Stimulated activated CD8-positive, alpha-beta memory T cell treated with anti-CD3 and anti-CD28 coated beads, Interleukin-4, amount 100 ng/mL, for 4 hours (primary cell): ENCODE results near the gene PRKAR1B.

Source experiments
- DNase-seq, 2 donors: peaks; one replicate each; pipeline ENCODE4 v3.0.0-alpha.2; 2020; ENCODE audit warnings: low read depth in 2 of 2, low spot score in 1 of 2

PRKAR1B gene

GRCh38 chr7:514242-514641, 212.8 kb downstream of the PRKAR1B start:
- no peak for DNase-seq

- no peak for DNase-seq
These were observed 213.4 kb downstream of the PRKAR1B start for GRCh38 chr7:513521-514166.

DNA sequence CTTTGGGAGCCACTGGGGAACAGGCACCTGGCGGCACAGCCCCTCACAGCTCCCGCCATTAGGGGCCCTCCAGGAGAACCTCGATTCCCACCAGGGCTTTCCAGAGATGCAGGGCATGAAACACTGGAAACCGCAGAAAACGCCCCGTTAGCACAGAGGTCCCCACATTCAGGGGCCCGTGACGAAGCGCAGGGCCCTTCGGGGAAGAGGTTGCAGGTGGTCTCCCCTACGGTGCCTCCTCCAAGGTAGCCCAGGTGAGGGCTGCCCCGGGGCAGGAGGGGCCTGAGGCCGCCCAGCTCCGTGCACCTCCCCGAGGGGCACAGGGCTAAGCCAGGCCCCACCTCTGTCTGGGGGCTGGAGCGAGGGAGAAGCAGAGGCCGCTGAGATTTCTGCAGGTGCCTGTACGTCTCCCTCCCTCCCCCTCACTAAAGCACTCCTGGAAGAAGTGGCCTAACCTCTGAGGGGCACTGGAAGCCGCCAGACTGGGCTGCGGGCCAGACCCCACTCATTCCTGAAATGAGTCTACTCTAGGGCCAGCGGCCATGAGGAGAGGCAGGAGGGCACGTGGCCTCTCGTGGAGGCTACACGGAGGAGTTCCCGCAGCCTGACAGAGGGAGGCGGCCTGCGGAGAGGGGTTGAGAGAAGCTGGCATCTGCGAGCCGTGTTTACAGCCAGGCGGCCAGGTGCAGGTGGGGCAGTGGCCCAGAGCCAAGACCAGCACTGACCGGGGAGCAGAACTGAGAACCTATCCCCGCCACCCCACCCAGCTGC, 214.4 kb downstream of the PRKAR1B start:
- DNase-seq = no peak

DNA sequence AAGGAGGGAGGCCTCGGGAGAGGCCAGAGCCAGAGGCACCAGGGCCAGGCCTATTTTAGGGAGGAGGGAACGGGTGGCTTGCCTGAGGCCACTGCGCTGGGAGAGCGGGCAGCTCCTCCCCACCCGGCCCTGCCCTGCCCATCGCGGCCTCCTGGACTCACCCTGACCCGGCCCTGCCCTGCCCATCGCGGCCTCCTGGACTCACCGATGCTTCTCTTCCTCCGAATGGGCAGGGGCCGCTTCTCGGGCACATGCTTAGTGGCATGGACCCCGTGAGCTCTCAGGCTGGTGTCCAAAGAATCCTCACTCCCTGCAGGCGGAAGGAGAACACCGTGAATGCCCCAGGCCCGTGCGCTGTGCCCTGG, 215.0 kb downstream of the PRKAR1B start:
- no peak for DNase-seq

GRCh38 chr7:511476-512145, 215.5 kb downstream of the PRKAR1B start:
- no peak for DNase-seq

- DNase-seq = no peak
These were observed 216.2 kb downstream of the PRKAR1B start for GRCh38 chr7:510782-511281.

DNA sequence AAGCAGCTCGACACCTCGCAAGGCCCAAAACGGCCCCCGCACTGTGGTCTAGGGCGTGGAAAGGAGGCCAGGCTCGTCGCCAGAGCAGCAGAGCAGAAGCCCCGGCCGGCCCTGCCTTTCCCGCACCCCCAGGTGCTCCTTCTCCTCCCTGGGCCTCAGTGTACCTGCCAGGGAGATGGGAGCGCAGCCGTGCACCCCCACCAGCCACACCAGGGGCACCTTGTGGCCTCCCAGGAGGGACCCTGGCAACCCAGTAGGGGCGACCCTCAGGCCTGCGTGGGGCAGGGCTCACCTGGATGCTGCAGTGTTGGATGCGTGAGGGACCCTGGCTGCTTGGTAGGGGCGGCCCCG, 217.0 kb downstream of the PRKAR1B start:
- DNase-seq = no peak

- no peak for DNase-seq
These were observed 217.5 kb downstream of the PRKAR1B start for GRCh38 chr7:509426-510130.

DNA sequence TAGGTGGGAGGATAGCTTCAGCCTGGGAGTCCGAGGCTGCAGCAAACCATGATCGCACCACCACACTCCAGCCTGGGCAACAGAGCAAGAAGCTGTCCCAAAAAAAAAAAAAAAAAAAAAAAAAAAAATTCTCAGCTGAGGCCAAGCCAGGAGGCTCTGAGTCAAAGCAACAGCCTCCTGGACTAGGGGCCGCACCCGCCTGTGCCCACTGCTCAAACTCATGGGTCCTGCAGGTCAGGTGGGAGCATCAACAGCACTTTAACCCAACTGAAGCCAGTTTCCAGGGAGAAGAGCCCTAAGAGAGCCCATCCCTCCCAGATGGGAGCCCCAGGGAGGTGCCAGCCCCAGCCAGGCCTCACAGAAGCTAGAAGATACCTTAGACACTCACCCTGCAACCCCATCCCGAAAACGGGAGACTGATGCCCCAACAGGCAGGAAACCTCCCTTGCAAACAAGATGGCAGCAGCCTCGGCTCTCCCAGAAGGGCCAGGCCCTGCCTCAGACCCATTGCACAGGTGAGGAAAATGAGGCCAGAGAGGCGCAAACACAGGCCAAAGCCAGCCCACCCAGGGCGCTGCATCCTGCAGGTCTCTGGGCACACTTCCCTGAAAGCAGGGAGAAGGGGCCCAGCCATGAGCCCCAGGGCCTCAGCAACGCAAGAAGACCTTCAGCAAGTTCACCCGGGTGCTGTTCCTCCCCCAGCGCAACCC, 218.5 kb downstream of the PRKAR1B start:
- no peak for DNase-seq

DNA sequence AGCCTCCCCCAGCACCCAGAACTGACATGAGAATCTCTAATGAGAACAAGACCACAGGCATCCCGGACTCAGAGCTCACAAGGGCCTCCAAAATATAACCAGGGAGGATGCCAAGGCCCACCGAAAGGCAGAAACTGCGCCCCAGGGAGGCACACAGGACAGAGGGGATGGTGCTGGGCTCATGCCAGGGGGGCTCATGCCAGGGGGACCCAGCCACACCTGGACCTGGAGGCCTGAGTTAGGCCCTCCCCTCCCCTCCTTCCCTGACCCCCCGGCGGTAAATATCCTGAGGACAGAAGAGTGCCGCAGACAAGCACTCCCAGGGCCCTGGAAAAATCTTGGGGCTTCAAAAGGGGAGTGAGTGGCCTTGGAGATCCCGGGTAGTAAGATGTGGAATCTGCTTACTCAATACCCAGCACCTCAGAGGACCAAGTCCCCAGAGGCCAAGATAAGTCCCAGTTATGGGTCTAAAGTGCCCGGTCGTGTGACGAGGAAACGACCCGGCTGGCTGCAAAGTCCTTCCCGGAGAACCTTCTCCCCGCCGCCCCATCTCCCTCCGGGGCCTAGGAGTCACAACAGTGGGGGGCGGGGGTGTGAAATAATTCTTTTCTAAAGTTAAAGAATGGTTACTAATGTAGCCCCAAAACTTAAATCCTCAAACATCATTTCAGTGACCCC, 219.3 kb downstream of the PRKAR1B start:
- DNase-seq = no peak

GRCh38 chr7:506921-507622, 220.0 kb downstream of the PRKAR1B start:
- no peak for DNase-seq

- no peak for DNase-seq
These were observed 220.7 kb downstream of the PRKAR1B start for GRCh38 chr7:506391-506831.

DNA sequence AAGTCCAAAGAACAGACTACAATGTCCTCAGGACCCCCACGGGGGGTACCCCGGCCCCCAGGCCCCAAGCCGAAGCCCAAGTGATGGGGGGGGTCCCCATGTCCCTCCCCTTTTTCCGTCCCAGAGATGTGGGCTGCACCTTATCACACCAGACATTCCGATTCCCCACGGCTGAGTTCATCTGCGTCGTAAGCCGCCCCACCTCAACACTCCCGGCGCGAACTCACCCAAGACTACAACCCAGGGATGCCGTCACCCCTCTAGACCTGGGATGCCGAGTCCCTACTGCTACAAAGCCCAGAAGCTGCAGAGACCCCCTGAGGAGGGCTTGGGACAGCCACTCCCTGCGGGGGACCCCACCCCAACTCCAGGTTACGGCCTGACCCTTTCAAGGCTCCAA, 221.9 kb downstream of the PRKAR1B start:
- DNase-seq = no peak

GRCh38 chr7:504221-505111, 222.6 kb downstream of the PRKAR1B start:
- DNase-seq = no peak

DNA sequence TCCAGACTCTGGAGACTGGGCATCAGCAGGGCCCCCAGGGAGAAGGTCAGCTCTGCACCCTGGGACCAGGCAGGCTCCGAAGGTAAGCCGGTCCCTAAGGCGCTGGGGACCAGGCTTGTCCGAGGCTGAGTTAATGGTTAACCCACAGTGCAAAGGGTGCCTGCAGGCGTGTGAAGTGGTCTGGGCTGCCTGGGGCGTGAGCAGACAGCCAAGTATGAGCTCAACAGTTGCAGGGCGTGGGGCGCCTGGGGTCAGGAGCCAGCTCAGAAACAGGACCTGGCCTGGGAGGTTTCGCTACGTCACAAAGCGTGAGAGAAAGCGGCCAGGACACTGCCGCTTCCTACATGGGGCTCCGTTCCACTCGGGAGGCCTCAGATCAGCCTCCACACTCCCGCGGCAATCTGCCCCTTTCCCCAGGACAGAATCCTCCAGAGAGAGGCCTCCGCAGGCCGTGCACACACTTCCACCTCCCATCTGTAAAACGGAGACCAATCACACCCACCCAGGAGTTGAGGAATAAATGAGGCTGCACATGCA, 223.4 kb downstream of the PRKAR1B start:
- no peak for DNase-seq

- no peak for DNase-seq
These were observed 224.8 kb downstream of the PRKAR1B start for GRCh38 chr7:502296-502695.

DNA sequence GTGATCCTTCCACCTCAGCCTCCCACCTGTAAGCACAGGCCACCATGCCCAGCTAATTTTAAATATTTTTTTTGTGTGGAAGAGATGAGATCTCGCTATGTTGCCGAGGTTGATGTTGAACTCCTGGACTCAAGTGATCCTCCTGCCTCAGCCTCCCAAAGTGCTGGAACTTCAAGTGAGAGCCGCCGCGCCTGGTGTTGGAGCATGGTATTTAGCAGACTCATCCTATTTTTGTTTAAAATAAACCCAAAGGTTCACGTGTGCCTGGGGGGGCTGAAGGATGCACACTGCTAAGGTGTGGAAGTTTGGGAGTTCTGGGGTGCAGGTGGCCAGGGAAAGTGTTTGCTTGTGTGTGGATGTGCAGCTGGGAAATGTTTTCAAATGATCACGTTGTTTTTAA, 225.6 kb downstream of the PRKAR1B start:
- DNase-seq = no peak
